ENCODE data around the gene KCNIP1.

KCNIP1 gene

DNA sequence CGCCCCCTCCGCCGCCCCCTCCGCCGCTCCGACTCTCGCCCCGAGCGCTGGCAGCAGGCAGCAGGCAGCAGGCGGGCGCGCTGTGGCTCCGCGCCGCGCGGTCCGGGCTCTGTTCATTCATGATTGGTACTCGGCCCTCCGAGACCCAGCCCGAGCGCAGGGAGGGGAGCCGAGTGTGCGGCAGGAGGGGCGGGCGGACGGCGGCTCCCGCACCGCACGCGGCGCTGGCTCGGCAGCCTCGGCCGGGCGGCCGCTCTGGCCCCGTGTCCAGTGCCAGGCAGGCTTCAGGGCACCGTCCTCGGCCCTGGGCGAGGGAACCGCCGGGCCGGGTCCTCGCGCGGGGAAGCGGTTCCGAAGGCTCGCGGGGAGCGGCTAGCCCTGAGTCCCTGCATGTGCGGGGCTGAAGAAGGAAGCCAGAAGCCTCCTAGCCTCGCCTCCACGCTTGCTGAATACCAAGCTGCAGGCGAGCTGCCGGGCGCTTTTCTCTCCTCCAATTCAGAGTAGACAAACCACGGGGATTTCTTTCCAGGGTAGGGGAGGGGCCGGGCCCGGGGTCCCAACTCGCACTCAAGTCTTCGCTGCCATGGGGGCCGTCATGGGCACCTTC lies at the start of gene KCNIP1:
TSS of gene KCNIP1 (plus strand) at position 31 of the 607 bp plus-strand sequence.
- TF ChIP-seq FOXM1 (IDR thresholded peaks at IDR 0.05; ENCODE audit: borderline replicate concordance, low read depth) (no peak), RAD21 (IDR thresholded peaks at IDR 0.05; ENCODE audit: low read depth) (no peak), ZBTB7A (IDR thresholded peaks at IDR 0.05; ENCODE audit: low read depth) (no peak), CREB1 (IDR thresholded peaks at IDR 0.05; ENCODE audit: low read depth) (no peak), EGR1 (IDR thresholded peaks at IDR 0.05) (no peak), TAF1 (IDR thresholded peaks at IDR 0.05; ENCODE audit: low read depth) (no peak)
- TF ChIP-seq, protein P1, sequence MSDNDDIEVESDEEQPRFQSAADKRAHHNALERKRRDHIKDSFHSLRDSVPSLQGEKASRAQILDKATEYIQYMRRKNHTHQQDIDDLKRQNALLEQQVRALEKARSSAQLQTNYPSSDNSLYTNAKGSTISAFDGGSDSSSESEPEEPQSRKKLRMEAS (IDR thresholded peaks at IDR 0.05), result no peak
- TF ChIP-seq, protein P2, sequence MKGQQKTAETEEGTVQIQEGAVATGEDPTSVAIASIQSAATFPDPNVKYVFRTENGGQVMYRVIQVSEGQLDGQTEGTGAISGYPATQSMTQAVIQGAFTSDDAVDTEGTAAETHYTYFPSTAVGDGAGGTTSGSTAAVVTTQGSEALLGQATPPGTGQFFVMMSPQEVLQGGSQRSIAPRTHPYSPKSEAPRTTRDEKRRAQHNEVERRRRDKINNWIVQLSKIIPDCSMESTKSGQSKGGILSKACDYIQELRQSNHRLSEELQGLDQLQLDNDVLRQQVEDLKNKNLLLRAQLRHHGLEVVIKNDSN (IDR thresholded peaks at IDR 0.05), result no peak

DNA sequence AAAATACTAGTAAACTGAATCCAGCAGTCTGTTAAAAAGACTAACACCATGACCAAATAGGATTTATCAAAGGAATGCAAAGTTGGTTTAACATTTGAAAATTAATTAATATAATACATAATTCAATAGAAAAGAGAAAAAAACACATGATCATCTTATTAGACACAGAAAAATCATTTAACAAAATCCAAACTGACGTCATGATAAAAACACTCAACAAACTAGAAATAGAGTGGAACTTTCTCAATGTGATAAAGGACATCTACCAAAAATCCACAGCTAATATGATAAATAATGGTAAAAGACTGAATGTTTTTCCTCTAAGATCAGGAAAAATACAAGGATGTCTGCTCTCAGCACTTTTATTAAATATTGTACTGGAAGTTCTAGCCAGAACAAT lies 40.4 kb upstream of the KCNIP1 start:
- TF ChIP-seq YY1 (IDR thresholded peaks at IDR 0.05; ENCODE audit: low read depth) (no peak), EP300 (IDR thresholded peaks at IDR 0.05; ENCODE audit: borderline replicate concordance) (no peak), RAD21 (IDR thresholded peaks at IDR 0.05; ENCODE audit: low read depth) (no peak), TAF1 (IDR thresholded peaks at IDR 0.05; ENCODE audit: low read depth) (no peak), NFIC (IDR thresholded peaks at IDR 0.05) (no peak), CREB1 (IDR thresholded peaks at IDR 0.05; ENCODE audit: low read depth) (no peak), CEBPB (IDR thresholded peaks at IDR 0.05) (no peak), ZBTB7A (IDR thresholded peaks at IDR 0.05; ENCODE audit: low read depth) (no peak), TCF12 (IDR thresholded peaks at IDR 0.05; ENCODE audit: low read depth) (no peak), TEAD4 (IDR thresholded peaks at IDR 0.05) (no peak)
- TF ChIP-seq, protein P2 (IDR thresholded peaks at IDR 0.05), result no peak

DNA sequence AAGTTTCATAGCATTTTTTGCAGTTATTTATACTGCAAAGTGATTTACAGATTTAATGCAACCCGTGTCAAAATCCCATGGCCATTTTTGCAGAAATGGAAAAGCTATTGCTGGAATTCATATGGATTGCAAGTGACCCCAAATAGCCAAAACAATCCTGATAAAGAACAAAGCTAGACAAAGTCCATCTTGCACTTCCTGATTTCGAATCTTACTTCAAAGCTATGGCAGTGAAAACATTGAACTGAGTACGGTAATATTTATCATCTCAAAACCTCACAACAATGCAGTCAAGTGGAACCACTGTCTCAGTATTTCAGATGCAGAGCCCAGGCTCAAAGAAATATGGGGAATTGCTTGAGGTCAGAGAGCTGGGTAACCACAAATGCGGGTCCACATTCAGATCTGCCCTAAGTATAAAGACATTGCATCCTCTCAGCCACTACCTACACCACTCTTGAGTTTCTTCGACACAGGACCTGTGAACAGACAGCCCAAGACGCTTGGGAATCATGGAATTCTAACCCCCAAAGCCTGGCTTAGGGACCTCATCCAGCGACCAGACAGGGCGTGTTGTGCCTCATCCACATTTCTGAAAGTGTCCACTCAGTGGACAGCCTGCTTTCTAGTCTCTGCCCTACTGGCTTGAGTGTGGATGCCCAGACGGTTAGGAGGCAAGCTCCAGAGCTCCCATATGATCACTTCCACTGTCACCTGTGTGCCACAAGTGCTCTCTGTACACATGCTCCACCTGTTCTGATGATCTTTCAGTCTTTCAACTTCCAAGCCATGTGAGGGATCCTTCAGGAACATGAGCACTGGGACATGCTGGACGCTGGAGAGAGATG lies 39.3 kb upstream of the KCNIP1 start:
- TF ChIP-seq NFIC (IDR thresholded peaks at IDR 0.05) (no peak), YY1 (IDR thresholded peaks at IDR 0.05; ENCODE audit: low read depth) (no peak), CEBPB (IDR thresholded peaks at IDR 0.05) (no peak), ZBTB7A (IDR thresholded peaks at IDR 0.05; ENCODE audit: low read depth) (no peak), EP300 (IDR thresholded peaks at IDR 0.05; ENCODE audit: borderline replicate concordance) (no peak), CREB1 (IDR thresholded peaks at IDR 0.05; ENCODE audit: low read depth) (no peak), EGR1 (IDR thresholded peaks at IDR 0.05) (no peak), TAF1 (IDR thresholded peaks at IDR 0.05; ENCODE audit: low read depth) (no peak), TEAD4 (IDR thresholded peaks at IDR 0.05) (no peak), TCF12 (IDR thresholded peaks at IDR 0.05; ENCODE audit: low read depth) (no peak), RAD21 (IDR thresholded peaks at IDR 0.05; ENCODE audit: low read depth) (no peak)
- TF ChIP-seq, protein P3, sequence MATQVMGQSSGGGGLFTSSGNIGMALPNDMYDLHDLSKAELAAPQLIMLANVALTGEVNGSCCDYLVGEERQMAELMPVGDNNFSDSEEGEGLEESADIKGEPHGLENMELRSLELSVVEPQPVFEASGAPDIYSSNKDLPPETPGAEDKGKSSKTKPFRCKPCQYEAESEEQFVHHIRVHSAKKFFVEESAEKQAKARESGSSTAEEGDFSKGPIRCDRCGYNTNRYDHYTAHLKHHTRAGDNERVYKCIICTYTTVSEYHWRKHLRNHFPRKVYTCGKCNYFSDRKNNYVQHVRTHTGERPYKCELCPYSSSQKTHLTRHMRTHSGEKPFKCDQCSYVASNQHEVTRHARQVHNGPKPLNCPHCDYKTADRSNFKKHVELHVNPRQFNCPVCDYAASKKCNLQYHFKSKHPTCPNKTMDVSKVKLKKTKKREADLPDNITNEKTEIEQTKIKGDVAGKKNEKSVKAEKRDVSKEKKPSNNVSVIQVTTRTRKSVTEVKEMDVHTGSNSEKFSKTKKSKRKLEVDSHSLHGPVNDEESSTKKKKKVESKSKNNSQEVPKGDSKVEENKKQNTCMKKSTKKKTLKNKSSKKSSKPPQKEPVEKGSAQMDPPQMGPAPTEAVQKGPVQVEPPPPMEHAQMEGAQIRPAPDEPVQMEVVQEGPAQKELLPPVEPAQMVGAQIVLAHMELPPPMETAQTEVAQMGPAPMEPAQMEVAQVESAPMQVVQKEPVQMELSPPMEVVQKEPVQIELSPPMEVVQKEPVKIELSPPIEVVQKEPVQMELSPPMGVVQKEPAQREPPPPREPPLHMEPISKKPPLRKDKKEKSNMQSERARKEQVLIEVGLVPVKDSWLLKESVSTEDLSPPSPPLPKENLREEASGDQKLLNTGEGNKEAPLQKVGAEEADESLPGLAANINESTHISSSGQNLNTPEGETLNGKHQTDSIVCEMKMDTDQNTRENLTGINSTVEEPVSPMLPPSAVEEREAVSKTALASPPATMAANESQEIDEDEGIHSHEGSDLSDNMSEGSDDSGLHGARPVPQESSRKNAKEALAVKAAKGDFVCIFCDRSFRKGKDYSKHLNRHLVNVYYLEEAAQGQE (IDR thresholded peaks at IDR 0.05; ENCODE audit: low read depth), result no peak
- TF ChIP-seq, protein P1 (IDR thresholded peaks at IDR 0.05), result no peak

DNA sequence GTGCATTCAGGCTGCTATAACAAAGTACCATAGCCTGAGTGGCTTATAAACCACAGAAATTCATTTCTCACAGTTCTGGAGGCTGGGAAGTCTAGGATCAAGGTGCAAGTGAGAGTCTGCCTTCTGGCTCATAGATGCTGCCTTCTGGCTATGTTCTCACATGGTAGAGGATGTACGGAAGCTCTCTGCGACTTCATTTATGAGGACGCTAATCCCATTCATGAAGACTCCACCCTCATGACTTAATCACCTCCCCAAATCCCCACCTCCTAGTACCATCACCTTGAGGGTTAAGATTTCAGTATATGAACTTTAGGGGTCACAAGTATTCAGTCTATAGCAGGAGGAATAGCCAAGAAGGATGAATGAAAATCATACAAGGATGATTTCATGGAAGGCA lies 37.3 kb upstream of the KCNIP1 start:
- TF ChIP-seq, protein P3 (IDR thresholded peaks at IDR 0.05; ENCODE audit: low read depth), result no peak

DNA sequence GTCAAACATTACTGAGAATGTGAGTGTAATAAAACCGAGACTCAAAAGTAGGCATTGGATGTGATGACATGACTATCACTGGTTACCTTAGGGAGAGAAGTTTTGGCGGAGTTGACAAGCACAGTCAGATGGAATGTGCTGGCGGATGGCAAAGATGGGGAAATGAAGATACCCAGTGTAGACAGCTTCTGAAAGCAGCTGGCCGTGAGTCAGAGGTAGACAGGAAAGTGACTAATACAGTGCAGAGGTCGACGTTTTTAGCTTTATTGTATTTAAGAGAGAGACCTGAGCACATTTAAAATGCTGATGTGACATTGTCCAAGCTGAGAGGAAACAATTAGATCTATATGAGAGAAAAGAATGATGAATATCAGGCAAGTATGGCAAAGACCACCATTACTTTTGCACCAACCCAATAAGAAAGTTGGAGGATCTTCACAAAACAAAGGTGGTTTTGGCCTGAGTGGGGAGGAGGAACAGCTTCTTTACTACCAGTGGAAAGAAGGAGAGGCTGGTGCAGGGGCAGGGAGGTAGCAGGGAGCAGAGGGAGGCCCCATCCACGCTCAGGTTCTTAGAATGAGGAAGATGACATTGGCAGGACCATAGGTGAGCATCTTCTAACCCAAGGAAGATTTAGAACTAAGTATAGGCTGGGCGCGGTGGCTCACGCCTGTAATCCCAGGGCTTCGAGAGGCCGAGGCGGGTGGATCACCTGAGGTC lies 36.7 kb upstream of the KCNIP1 start:
- TF ChIP-seq TCF12 (IDR thresholded peaks at IDR 0.05; ENCODE audit: low read depth), result no peak
- no peak for TF ChIP-seq RAD21 (IDR thresholded peaks at IDR 0.05; ENCODE audit: low read depth)
- no peak for TF ChIP-seq CEBPB (IDR thresholded peaks at IDR 0.05)

Measured in Ishikawa (cell line).